Measurements from ENCODE around the gene SERPINE2.

DNA sequence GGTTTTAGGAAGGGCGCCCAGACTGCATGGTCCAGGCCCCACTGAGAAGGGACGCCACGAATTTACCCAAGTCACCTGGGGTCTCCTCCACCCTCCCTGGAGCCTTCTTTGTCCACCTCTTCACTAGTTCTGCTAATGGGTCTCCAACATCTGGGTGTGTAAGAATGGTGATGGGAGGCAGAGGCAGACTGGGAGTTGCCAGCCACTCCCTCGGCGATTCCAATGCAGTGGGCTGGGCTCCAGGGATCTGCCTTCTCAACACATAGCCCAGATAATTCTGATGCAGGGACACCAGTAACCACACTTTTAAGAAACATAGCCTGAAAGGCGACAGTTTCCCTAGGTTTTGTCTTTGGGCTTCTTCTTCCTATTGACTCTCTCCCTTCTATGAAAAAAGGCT lies 42.7 kb downstream of the SERPINE2 start:
- TF ChIP-seq, protein P1, sequence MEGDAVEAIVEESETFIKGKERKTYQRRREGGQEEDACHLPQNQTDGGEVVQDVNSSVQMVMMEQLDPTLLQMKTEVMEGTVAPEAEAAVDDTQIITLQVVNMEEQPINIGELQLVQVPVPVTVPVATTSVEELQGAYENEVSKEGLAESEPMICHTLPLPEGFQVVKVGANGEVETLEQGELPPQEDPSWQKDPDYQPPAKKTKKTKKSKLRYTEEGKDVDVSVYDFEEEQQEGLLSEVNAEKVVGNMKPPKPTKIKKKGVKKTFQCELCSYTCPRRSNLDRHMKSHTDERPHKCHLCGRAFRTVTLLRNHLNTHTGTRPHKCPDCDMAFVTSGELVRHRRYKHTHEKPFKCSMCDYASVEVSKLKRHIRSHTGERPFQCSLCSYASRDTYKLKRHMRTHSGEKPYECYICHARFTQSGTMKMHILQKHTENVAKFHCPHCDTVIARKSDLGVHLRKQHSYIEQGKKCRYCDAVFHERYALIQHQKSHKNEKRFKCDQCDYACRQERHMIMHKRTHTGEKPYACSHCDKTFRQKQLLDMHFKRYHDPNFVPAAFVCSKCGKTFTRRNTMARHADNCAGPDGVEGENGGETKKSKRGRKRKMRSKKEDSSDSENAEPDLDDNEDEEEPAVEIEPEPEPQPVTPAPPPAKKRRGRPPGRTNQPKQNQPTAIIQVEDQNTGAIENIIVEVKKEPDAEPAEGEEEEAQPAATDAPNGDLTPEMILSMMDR (IDR thresholded peaks at IDR 0.05) = no peak
- no peak for TF ChIP-seq POLR2AphosphoS5 (IDR thresholded peaks at IDR 0.05)
- TF ChIP-seq POLR2A (IDR thresholded peaks at IDR 0.05) = no peak
- no peak for TF ChIP-seq EP300 (IDR thresholded peaks at IDR 0.05)

All from upper lobe of left lung (tissue), 4 donors.